Cerebellar cortex (tissue), 1 donor: ENCODE data around the gene IFNG.
"Not testable (repeated sequence)": the region's sequence is repeated elsewhere in the genome, so short reads cannot be mapped to it uniquely, and the experiment has no call there.

Experiments used
- DNase-seq: peaks from one replicate; pipeline ENCODE4 v3.0.0-alpha.2; 2015; ENCODE audit warnings: low spot score

The IFNG gene

GRCh38 chr12:68159681-68160304 lies at the start of gene IFNG:
Gene IFNG, minus strand, starts transcription at chr12:68159740. Its CDS starts 125 bp downstream, at chr12:68159615.
- no peak for DNase-seq

- DNase-seq, result not testable (repeated sequence)
Observed at GRCh38 chr12:68209048-68209728, 49.6 kb upstream of the IFNG start.

GRCh38 chr12:68207276-68207675 lies 47.7 kb upstream of the IFNG start:
- no peak for DNase-seq

- DNase-seq, result no peak
Observed at GRCh38 chr12:68206446-68206845, 46.9 kb upstream of the IFNG start.

- DNase-seq, result no peak
Observed at GRCh38 chr12:68203460-68203875, 43.9 kb upstream of the IFNG start.

- no peak for DNase-seq
Observed at GRCh38 chr12:68200854-68201253, 41.3 kb upstream of the IFNG start.

GRCh38 chr12:68199127-68199526 lies 39.6 kb upstream of the IFNG start:
- no peak for DNase-seq

- DNase-seq, result no peak
Observed at GRCh38 chr12:68198507-68199086, 39.1 kb upstream of the IFNG start.

GRCh38 chr12:68190301-68190700 lies 30.8 kb upstream of the IFNG start:
- no peak for DNase-seq

GRCh38 chr12:68189821-68190242 lies 30.3 kb upstream of the IFNG start:
- no peak for DNase-seq

- no peak for DNase-seq
Observed at GRCh38 chr12:68185598-68185997, 26.1 kb upstream of the IFNG start.

GRCh38 chr12:68180792-68181744 lies 21.5 kb upstream of the IFNG start:
- DNase-seq, result no peak

GRCh38 chr12:68178774-68179439 lies 19.4 kb upstream of the IFNG start:
- no peak for DNase-seq

- DNase-seq, result no peak
Observed at GRCh38 chr12:68178184-68178583, 18.6 kb upstream of the IFNG start.

- no peak for DNase-seq
Observed at GRCh38 chr12:68177562-68177961, 18.0 kb upstream of the IFNG start.

GRCh38 chr12:68176257-68176656 lies 16.7 kb upstream of the IFNG start:
- DNase-seq, result no peak

GRCh38 chr12:68175557-68176061 lies 16.1 kb upstream of the IFNG start:
- no peak for DNase-seq

- not testable (repeated sequence) for DNase-seq
Observed at GRCh38 chr12:68174761-68175160, 15.2 kb upstream of the IFNG start.

- no peak for DNase-seq
Observed at GRCh38 chr12:68173792-68174191, 14.3 kb upstream of the IFNG start.

- DNase-seq, result no peak
Observed at GRCh38 chr12:68170726-68171125, 11.2 kb upstream of the IFNG start.

- DNase-seq, result no peak
Observed at GRCh38 chr12:68169213-68169889, 9.8 kb upstream of the IFNG start.
